ENCODE measurements around the gene PIK3R5.

DNA sequence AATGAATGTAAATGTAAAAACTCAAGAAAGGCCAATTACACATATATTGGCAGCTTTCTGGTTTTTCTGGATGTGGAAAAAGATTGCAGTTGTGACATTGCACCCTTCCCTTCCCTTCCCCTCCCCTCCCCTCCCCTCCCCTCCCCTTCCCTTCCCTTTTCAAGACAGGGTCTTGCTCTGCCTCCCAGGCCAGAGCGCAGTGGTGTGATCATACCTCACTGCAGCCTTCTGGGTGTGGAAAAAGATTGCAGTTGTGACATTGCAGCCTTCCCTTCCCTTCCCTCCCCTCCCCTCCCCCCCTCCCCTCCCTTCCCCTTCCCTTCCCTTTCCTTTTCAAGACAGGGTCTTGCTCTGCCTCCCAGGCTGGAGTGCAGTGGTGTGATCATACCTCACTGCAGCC lies 41.7 kb downstream of the PIK3R5 start:
- TF ChIP-seq, protein P1, sequence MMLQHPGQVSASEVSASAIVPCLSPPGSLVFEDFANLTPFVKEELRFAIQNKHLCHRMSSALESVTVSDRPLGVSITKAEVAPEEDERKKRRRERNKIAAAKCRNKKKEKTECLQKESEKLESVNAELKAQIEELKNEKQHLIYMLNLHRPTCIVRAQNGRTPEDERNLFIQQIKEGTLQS (CRISPR knock-in tag; conservative IDR thresholded peaks at IDR 0.05) = no peak
- TF ChIP-seq, protein P2, sequence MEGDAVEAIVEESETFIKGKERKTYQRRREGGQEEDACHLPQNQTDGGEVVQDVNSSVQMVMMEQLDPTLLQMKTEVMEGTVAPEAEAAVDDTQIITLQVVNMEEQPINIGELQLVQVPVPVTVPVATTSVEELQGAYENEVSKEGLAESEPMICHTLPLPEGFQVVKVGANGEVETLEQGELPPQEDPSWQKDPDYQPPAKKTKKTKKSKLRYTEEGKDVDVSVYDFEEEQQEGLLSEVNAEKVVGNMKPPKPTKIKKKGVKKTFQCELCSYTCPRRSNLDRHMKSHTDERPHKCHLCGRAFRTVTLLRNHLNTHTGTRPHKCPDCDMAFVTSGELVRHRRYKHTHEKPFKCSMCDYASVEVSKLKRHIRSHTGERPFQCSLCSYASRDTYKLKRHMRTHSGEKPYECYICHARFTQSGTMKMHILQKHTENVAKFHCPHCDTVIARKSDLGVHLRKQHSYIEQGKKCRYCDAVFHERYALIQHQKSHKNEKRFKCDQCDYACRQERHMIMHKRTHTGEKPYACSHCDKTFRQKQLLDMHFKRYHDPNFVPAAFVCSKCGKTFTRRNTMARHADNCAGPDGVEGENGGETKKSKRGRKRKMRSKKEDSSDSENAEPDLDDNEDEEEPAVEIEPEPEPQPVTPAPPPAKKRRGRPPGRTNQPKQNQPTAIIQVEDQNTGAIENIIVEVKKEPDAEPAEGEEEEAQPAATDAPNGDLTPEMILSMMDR (IDR thresholded peaks at IDR 0.05) = no peak
- no peak for TF ChIP-seq JUN (CRISPR knock-in tag; IDR thresholded peaks at IDR 0.05)
- TF ChIP-seq TEAD4 (CRISPR knock-in tag; IDR thresholded peaks at IDR 0.05) = no peak
- no peak for TF ChIP-seq ZBTB21 (CRISPR knock-in tag; IDR thresholded peaks at IDR 0.05; ENCODE audit: borderline replicate concordance)
- TF ChIP-seq SP1 (CRISPR knock-in tag; conservative IDR thresholded peaks at IDR 0.05) = no peak

Measured in WTC11 (cell line).